Fibroblast of skin of left biceps (primary cell): ENCODE results near the gene RBP4.

Experiments
- DNase-seq, 2 experiments: peaks; one replicate each; pipeline ENCODE4 v3.0.0-alpha.2; 2013; ENCODE audit warnings: low read depth in 2 of 2

RBP4 gene

GRCh38 chr10:93596539-93596938 lies 4.5 kb downstream of the RBP4 start:
- DNase-seq: no peak

GRCh38 chr10:93595378-93596161 lies 5.5 kb downstream of the RBP4 start:
- DNase-seq: no peak

GRCh38 chr10:93594518-93594917 lies 6.5 kb downstream of the RBP4 start:
- DNase-seq: no peak

GRCh38 chr10:93593749-93594148 lies 7.3 kb downstream of the RBP4 start:
- no peak for DNase-seq

- DNase-seq: no peak
Measured at GRCh38 chr10:93593254-93593653, 7.8 kb downstream of the RBP4 start.

- DNase-seq: no peak
Measured at GRCh38 chr10:93591065-93591808, 9.8 kb downstream of the RBP4 start.

GRCh38 chr10:93590638-93591037 lies 10.4 kb downstream of the RBP4 start:
- DNase-seq: no peak

- no peak for DNase-seq
Measured at GRCh38 chr10:93589648-93590562, 11.1 kb downstream of the RBP4 start.

GRCh38 chr10:93584445-93584844 lies 16.6 kb downstream of the RBP4 start:
- DNase-seq: no peak

- DNase-seq: no peak
Measured at GRCh38 chr10:93580828-93581227, 20.2 kb downstream of the RBP4 start.

- DNase-seq: no peak
Measured at GRCh38 chr10:93579985-93580711, 20.9 kb downstream of the RBP4 start.

GRCh38 chr10:93579089-93579488 lies 21.9 kb downstream of the RBP4 start:
- DNase-seq: no peak

- DNase-seq: no peak
Measured at GRCh38 chr10:93577565-93577964, 23.5 kb downstream of the RBP4 start.

- DNase-seq: no peak
Measured at GRCh38 chr10:93576888-93577287, 24.1 kb downstream of the RBP4 start.

- no peak for DNase-seq
Measured at GRCh38 chr10:93573924-93574323, 27.1 kb downstream of the RBP4 start.

- no peak for DNase-seq
Measured at GRCh38 chr10:93573051-93573909, 27.8 kb downstream of the RBP4 start.

GRCh38 chr10:93572606-93573005 lies 28.4 kb downstream of the RBP4 start:
- DNase-seq: no peak

GRCh38 chr10:93570383-93570782 lies 30.7 kb downstream of the RBP4 start:
- DNase-seq: no peak

- no peak for DNase-seq
Measured at GRCh38 chr10:93568105-93568390, 33.0 kb downstream of the RBP4 start.

GRCh38 chr10:93567277-93568104 lies 33.5 kb downstream of the RBP4 start:
- no peak for DNase-seq
